HCT116 (cell line): ENCODE measurements around the gene PIP4K2B. TPM values are rescaled to one million over a fixed set of nuclear protein-coding genes. Genes with fewer than 3 reads are reported as not detected.

Experiments
- ATAC-seq: fragments of 200-7000 bp; cut with Tn5 transposase; 2 replicates; pipeline ENCODE4 v1.9.1; 2020; ENCODE audit warnings: mild to moderate bottlenecking, moderate library complexity
- Bru-seq: library from RNA; stranded (reverse); fragments of 400-500 nt; gene quantifications from one replicate; lab custom pipeline; 2021; lab: Mats Ljungman, UMichigan
- BruChase-seq, 2 experiments: library from RNA; stranded (reverse); fragments of 400-500 nt; gene quantifications; one replicate each; lab custom pipeline; 2021; lab: Mats Ljungman, UMichigan
- BruUV-seq: library from RNA; stranded (reverse); fragments of 400-500 nt; replicated peaks from 2 replicates; lab custom pipeline; 2021; lab: Mats Ljungman, UMichigan
- CTCF ChIA-PET: fragments of 300-600 bp; sonication (Branson Sonifier 250); formaldehyde crosslinking; loops from one replicate; lab custom pipeline; 2021; ENCODE audit warnings: antibody characterized with exemption; lab: Charles Lee
- POLR2A ChIA-PET: fragments of 300-600, 350-600 bp; sonication (Branson Sonifier 250); formaldehyde crosslinking; loops from one replicate; lab custom pipeline; 2021; ENCODE audit warnings: antibody characterized with exemption; lab: Charles Lee
- RAD21 ChIA-PET, 2 experiments: fragments of 300-600 bp; sonication (Branson Sonifier 250); formaldehyde crosslinking; loops; one replicate each; lab custom pipeline; 2023; ENCODE audit warnings: low total read pairs in 2 of 2; ENCODE audit not compliant: uncharacterized antibody in 2 of 2, unreplicated experiment in 2 of 2, low non-redundant PET in 1 of 2; lab: Charles Lee
- DNase-seq: peaks from one replicate; pipeline ENCODE4 v3.0.0-alpha.2; 2010; ENCODE audit warnings: low read depth, low spot score
- H2AFZ ChIP-seq: fragments of 200-600 bp; shearing (Covaris generic), sonication (generic); 2 replicates; pipeline ENCODE4 v1.6.1; 2017; ENCODE audit warnings: low read depth, mixed run types, mixed read lengths, antibody characterized with exemption, low read length; ENCODE audit not compliant: poor library complexity, severe bottlenecking
- H3K27ac ChIP-seq: 2 replicates; pipeline ENCODE4 v1.5.1; 2012; ENCODE audit warnings: low read depth, low read length
- H3K27me3 ChIP-seq: fragments of 200-600 bp; sonication (generic); 2 replicates; pipeline ENCODE4 v1.6.1; 2016; ENCODE audit warnings: mixed run types, low read length, mixed read lengths; ENCODE audit not compliant: insufficient read depth
- H3K36me3 ChIP-seq, 2 experiments: fragments of 200-500 bp in 1 of 2; fragments of 200-600 bp in 1 of 2; sonication (Bioruptor generic) in 1 of 2; sonication (generic) in 1 of 2; 2 replicates each; pipeline versions ENCODE4 v1.5.1 to v1.6.1; 2014 to 2016; ENCODE audit warnings: low read length in 2 of 2, inconsistent platforms in 1 of 2, mixed read lengths in 1 of 2, mixed run types in 1 of 2; ENCODE audit not compliant: insufficient read depth in 2 of 2, control insufficient read depth in 1 of 2
- H3K4me1 ChIP-seq, 2 experiments: fragments of 200-600 bp in 1 of 2; sonication (generic) in 1 of 2; 2 replicates each; pipeline versions ENCODE4 v1.5.1 to v1.6.1; 2012 to 2017; ENCODE audit warnings: low read length in 2 of 2, inconsistent platforms in 1 of 2, mild to moderate bottlenecking in 1 of 2, mixed read lengths in 1 of 2, mixed run types in 1 of 2, moderate library complexity in 1 of 2; ENCODE audit not compliant: insufficient read depth in 2 of 2, control insufficient read depth in 1 of 2
- H3K4me2 ChIP-seq: fragments of 200-600 bp; sonication (generic); 2 replicates; pipeline ENCODE4 v1.6.1; 2017; ENCODE audit warnings: mixed run types, low read length, mixed read lengths
- H3K4me3 ChIP-seq, 2 experiments: fragments of 200-600 bp in 1 of 2; sonication (generic) in 1 of 2; replicated peaks in 1 of 2; 2 replicates each; pipeline ENCODE4 v1.5.1; 2011 to 2016; ENCODE audit warnings: low read length in 2 of 2, control low read depth in 1 of 2, low read depth in 1 of 2, mild to moderate bottlenecking in 1 of 2, mixed read lengths in 1 of 2, mixed run types in 1 of 2
- H3K79me2 ChIP-seq: fragments of 200-600 bp; sonication (generic); 2 replicates; pipeline ENCODE4 v1.6.1; 2017; ENCODE audit warnings: mild to moderate bottlenecking, mixed run types, low read length, moderate library complexity, mixed read lengths; ENCODE audit not compliant: insufficient read depth
- H3K9ac ChIP-seq: fragments of 200-600 bp; sonication (generic); 2 replicates; pipeline ENCODE4 v1.6.1; 2016; ENCODE audit warnings: low read length, mixed read lengths
- H3K9me2 ChIP-seq: fragments of 200-600 bp; sonication (generic), shearing (Covaris generic); 2 replicates; pipeline ENCODE4 v1.6.1; 2017; ENCODE audit warnings: mixed run types, mild to moderate bottlenecking, moderate library complexity; ENCODE audit not compliant: insufficient read depth
- H3K9me3 ChIP-seq, 2 experiments: fragments of 200-500 bp in 1 of 2; fragments of 200-600 bp in 1 of 2; sonication (Bioruptor generic) in 1 of 2; sonication (generic) in 1 of 2; 2 replicates each; pipeline ENCODE4 v1.6.1; 2014 to 2017; ENCODE audit warnings: low read length in 2 of 2, mixed read lengths in 2 of 2, inconsistent platforms in 1 of 2, low read depth in 1 of 2, mild to moderate bottlenecking in 1 of 2, mixed run types in 1 of 2, moderate library complexity in 1 of 2; ENCODE audit not compliant: control insufficient read depth in 1 of 2, insufficient read depth in 1 of 2
- H4K20me1 ChIP-seq: fragments of 200-600 bp; sonication (generic), shearing (Covaris generic); 2 replicates; pipeline ENCODE4 v1.6.1; 2017; ENCODE audit warnings: mixed run types, mild to moderate bottlenecking, moderate library complexity; ENCODE audit not compliant: insufficient read depth
- CBX3 ChIP-seq: IDR thresholded peaks from 2 replicates; pipeline ENCODE4 v1.6.1; 2012; ENCODE audit warnings: low read depth
- CEBPB ChIP-seq: IDR thresholded peaks from 2 replicates; pipeline ENCODE4 v1.6.1; 2012; ENCODE audit warnings: low read depth
- EGR1 ChIP-seq: IDR thresholded peaks from 2 replicates; pipeline ENCODE4 v1.6.1; 2012; ENCODE audit warnings: low read depth
- ELF1 ChIP-seq: IDR thresholded peaks from 2 replicates; pipeline ENCODE4 v1.6.1; 2012; ENCODE audit warnings: low read depth, borderline replicate concordance
- EZH2 ChIP-seq: fragments of 200-600 bp; sonication (generic); IDR thresholded peaks from 2 replicates; pipeline ENCODE4 v1.6.1; 2017; ENCODE audit warnings: antibody characterized with exemption, mixed run types
- EZH2phosphoT487 ChIP-seq: fragments of 200-600 bp; IDR thresholded peaks from 2 replicates; pipeline ENCODE4 v1.6.1; 2018; ENCODE audit warnings: antibody characterized with exemption, borderline replicate concordance
- FOSL1 ChIP-seq: IDR thresholded peaks from 2 replicates; pipeline ENCODE4 v1.6.1; 2012; ENCODE audit warnings: low read depth
- JUND ChIP-seq: IDR thresholded peaks from 2 replicates; pipeline ENCODE4 v1.6.1; 2012
- MAX ChIP-seq: IDR thresholded peaks from 2 replicates; pipeline ENCODE4 v1.6.1; 2012
- POLR2AphosphoS5 ChIP-seq: IDR thresholded peaks from 2 replicates; pipeline ENCODE4 v1.6.1; 2011; ENCODE audit warnings: mild to moderate bottlenecking, low read depth, low read length, moderate library complexity
- RAD21 ChIP-seq: IDR thresholded peaks from 2 replicates; pipeline ENCODE4 v1.6.1; 2012; ENCODE audit warnings: low read depth, mild to moderate bottlenecking
- TCF7L2 ChIP-seq: IDR thresholded peaks from 2 replicates; pipeline ENCODE4 v1.7.0; 2011; ENCODE audit warnings: borderline replicate concordance, inconsistent platforms; ENCODE audit not compliant: insufficient read depth, insufficient read length; ENCODE audit errors: extremely low read depth
- YY1 ChIP-seq: IDR thresholded peaks from 2 replicates; pipeline ENCODE4 v1.6.1; 2011; ENCODE audit warnings: low read length, low read depth, moderate library complexity, mild to moderate bottlenecking; ENCODE audit not compliant: insufficient replicate concordance; ENCODE audit errors: extremely low read depth
- ZBTB33 ChIP-seq: IDR thresholded peaks from 2 replicates; pipeline ENCODE4 v1.6.1; 2011; ENCODE audit warnings: mild to moderate bottlenecking, low read length, moderate library complexity; ENCODE audit not compliant: insufficient replicate concordance; ENCODE audit errors: extremely low read depth
- ZNF274 ChIP-seq: fragments of 200-500 bp; sonication (Bioruptor generic); IDR thresholded peaks from 2 replicates; pipeline ENCODE4 v1.6.1; 2014; ENCODE audit warnings: mild to moderate bottlenecking, low read depth, low read length, inconsistent platforms
- intact Hi-C: fragments of 100-400 bp; cut with micrococcal nuclease; formaldehyde crosslinking; loops from 2 replicates; pipeline ENCODE4 v1.10.0; 2022
- long read RNA-seq: library from polyadenylated mRNA; unstranded; transcript quantifications from one replicate; pipeline ENCODE4 v2.0.0, GENCODE V29; 2021; ENCODE audit not compliant: unreplicated experiment
- polyA plus RNA-seq: library from polyadenylated mRNA; unstranded; fragments of >200 nt; gene quantifications from 2 replicates; pipeline ENCODE4 v1.2.1, GENCODE V29; 2012; ENCODE audit warnings: missing spikeins
- total RNA-seq: library from RNA; stranded (reverse); gene quantifications from one replicate; pipeline ENCODE4 v1.2.1, GENCODE V29; 2021; ENCODE audit not compliant: unreplicated experiment
- TF ChIP-seq, protein P1 (sequence below), 3 experiments: fragments of 200-600 bp in 1 of 3; sonication (generic) in 1 of 3; IDR thresholded peaks in 2 of 3; conservative IDR thresholded peaks in 1 of 3; 2 replicates each; pipeline ENCODE4 v1.5.1; 2012 to 2017; ENCODE audit warnings: low read depth in 2 of 3, low read length in 2 of 3, antibody characterized with exemption in 1 of 3, borderline replicate concordance in 1 of 3, control low read depth in 1 of 3, mild to moderate bottlenecking in 1 of 3, mixed read lengths in 1 of 3, mixed run types in 1 of 3, moderate library complexity in 1 of 3; ENCODE audit not compliant: insufficient read depth in 1 of 3
- TF ChIP-seq, protein P2 (sequence below): IDR thresholded peaks from 2 replicates; pipeline ENCODE4 v1.6.1; 2012

PIP4K2B gene
- total RNA-seq (40.3 TPM), Bru-seq, nascent RNA (percentile 64 among the genes with signal in this experiment), BruChase-seq, experiment 1, labeled RNA remaining after a 6-hour chase (percentile 86 among the genes with signal in this experiment), BruChase-seq, experiment 2, labeled RNA remaining after a 2-hour chase (percentile 83 among the genes with signal in this experiment)
- 23.3 and 29.5 TPM in 2 replicates for polyA plus RNA-seq
- long read RNA-seq, full-length matches to known transcripts, result 13 of 46 reads
- long read RNA-seq, partial matches to known transcripts, result 28 of 46 reads
- long read RNA-seq, other reads (novel, unspliced or antisense), result 5 of 46 reads

DNA sequence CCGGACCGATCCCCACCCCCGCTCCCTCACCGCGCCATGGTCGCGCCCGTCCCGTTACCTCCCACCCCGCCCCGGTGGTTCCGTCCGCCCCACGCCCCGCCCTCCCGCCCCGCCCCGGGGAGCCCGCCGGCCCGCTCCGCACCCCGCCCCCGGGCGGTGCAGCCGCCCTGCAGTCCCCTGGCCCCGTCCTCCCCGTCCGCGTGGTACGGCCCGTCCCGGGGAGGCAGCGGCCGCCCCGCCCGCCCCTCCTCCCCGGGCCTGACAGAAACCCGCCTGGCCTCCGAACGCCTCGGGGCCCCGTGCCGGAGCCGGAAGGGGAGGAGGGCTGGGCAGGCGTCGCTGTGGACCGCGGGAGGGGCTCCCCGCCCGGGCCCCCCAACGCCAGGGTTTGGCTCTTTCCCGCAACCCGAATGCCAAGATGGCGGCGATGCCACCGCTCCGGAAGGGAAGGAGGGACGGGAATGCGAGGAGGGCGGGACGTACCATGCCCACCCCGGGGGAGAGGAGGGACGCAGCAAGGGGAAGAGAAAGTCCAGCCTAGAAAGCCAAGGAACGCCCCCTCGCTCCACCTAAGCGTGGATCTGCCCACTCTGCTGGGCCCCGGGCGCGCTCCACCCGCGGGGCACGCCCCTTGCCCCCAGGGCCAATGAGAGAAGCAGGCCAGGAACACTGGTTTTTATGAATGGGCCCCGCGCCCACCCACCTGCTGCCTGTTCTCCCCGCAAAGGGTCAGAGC is at the start of gene PIP4K2B:
PIP4K2B (minus strand) TSS at position 56 of the 736 bp plus-strand sequence. CDS start 132 bp downstream, outside the sequence.
- Histone ChIP-seq H2AFZ (no peak within 1 kb of the TSS), H3K4me1 (peaks cover 11 to 20% of the 10 kb centered on the region in 2 experiments), H3K9me2 (no peaks in the 10 kb centered on the region), H3K27ac (peak within 1 kb of the TSS; percentile 99), H4K20me1 (no peaks in the 10 kb centered on the region), H3K36me3 (peaks cover 16 to 22% of the 10 kb centered on the region in 2 experiments; a peak in 3 of 4 replicates), H3K27me3 (no peaks in the 10 kb centered on the region), H3K9ac (peak within 1 kb of the TSS; percentile 80), H3K79me2 (peaks cover 43% of the 10 kb centered on the region), H3K4me3 (peak within 1 kb of the TSS; percentile 83 to 85), H3K9me3 (no peaks in the 10 kb centered on the region), H3K4me2 (peak within 1 kb of the TSS; percentile 88)
- intact Hi-C loops, result loop anchor here (5.0 kb wide), 1 partner anchor 47 kb away; the partner anchor contains the start of gene PSMB3
- ChIA-PET POLR2A (no interaction called here), CTCF (no interaction called here), RAD21 (no interaction called here)
- ATAC-seq (peak; percentile 92), DNase-seq (peak; percentile 97)
- no TSS peak for BruUV-seq
- TF ChIP-seq EZH2phosphoT487 (no peak), RAD21 (no peak), JUND (peak; percentile 73), EZH2 (no peak), YY1 (peak; percentile 95), TCF7L2 (peak; percentile 70), ZNF274 (no peak), MAX (peak; percentile 65), ZBTB33 (peak; percentile 7), CEBPB (no peak), EGR1 (peak; percentile 97), ELF1 (no peak; the same call in 1 of the 2 replicates), FOSL1 (no peak), CBX3 (no peak), POLR2AphosphoS5 (peak; percentile 85)
- TF ChIP-seq, protein P1, sequence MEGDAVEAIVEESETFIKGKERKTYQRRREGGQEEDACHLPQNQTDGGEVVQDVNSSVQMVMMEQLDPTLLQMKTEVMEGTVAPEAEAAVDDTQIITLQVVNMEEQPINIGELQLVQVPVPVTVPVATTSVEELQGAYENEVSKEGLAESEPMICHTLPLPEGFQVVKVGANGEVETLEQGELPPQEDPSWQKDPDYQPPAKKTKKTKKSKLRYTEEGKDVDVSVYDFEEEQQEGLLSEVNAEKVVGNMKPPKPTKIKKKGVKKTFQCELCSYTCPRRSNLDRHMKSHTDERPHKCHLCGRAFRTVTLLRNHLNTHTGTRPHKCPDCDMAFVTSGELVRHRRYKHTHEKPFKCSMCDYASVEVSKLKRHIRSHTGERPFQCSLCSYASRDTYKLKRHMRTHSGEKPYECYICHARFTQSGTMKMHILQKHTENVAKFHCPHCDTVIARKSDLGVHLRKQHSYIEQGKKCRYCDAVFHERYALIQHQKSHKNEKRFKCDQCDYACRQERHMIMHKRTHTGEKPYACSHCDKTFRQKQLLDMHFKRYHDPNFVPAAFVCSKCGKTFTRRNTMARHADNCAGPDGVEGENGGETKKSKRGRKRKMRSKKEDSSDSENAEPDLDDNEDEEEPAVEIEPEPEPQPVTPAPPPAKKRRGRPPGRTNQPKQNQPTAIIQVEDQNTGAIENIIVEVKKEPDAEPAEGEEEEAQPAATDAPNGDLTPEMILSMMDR (IDR thresholded peaks at IDR 0.05 in 2 of 3, conservative IDR thresholded peaks at IDR 0.05 in 1 of 3; ENCODE audit: borderline replicate concordance in 1 of 3, insufficient read depth in 1 of 3, low read depth in 2 of 3, low read length in 2 of 3), result no peak
- TF ChIP-seq, protein P2, sequence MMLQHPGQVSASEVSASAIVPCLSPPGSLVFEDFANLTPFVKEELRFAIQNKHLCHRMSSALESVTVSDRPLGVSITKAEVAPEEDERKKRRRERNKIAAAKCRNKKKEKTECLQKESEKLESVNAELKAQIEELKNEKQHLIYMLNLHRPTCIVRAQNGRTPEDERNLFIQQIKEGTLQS, result no peak
